GM18867 (cell line): Measurements from ENCODE around the gene KLC4.
"Not testable (repeated sequence)": the region's sequence is repeated elsewhere in the genome, so short reads cannot be mapped to it uniquely, and the experiment has no call there.

Experiments used
- ATAC-seq: cut with Tn5 transposase; IDR thresholded peaks from one replicate; pipeline ENCODE4 v1.9.1; 2021; ENCODE audit warnings: mild to moderate bottlenecking, moderate library complexity; ENCODE audit not compliant: unreplicated experiment

Gene KLC4

DNA sequence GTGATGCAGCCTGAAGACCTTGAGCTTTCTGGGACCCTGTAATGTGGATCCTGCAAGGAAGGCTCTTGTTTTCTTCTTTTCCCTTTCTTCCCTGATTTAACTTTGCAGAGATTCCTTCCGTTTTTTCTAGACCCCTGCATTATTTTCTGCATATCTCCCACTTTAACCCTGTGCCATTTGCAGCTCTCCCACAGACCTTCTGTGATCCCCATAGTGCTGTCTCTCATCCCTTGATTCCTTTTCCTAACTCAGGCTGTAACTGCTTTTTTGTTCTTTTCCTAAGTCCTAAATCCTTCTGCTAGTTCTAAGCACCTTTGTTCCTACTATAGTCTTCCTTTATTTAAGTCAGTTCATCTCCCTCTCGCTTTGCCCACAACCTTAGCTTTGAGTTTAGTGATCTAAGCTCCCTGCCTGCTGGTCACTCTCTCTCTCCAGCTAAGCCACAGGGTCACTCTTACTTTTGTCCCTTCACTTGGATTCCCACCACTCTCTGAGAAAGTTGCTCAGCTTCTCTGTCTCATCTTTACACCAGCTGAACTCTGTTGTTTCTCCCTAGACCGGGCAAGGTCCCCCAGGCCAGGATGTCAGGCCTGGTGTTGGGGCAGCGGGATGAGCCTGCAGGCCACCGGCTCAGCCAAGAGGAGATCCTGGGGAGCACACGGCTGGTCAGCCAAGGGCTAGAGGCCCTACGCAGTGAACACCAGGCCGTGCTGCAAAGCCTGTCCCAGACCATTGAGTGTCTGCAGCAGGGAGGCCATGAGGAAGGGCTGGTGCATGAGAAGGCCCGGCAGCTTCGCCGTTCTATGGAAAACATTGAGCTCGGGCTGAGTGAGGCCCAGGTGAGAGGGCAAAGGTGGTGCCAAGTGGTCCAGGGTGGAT lies 1.6 kb downstream of the KLC4 start:
- ATAC-seq, result no peak

DNA sequence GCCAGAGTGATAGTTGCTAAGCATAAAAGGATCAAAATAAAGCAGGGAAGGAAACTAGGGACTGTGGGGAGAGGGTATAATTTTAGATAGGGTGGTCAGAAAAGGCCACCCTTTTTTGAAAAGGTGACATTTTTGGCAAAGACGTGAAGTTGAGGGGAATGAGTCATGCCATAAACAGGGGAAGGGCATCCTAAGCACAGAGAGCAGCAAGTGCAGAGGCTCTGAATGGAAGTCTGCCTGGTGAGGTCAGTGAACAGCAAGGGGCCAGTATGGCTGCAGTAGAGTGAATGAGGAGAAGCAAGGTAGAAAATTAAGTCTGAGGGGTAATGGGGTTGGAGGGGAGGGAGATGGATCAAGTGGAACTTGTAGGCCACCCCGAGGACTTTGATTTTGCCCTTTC lies 2.4 kb downstream of the KLC4 start:
- ATAC-seq, result no peak

DNA sequence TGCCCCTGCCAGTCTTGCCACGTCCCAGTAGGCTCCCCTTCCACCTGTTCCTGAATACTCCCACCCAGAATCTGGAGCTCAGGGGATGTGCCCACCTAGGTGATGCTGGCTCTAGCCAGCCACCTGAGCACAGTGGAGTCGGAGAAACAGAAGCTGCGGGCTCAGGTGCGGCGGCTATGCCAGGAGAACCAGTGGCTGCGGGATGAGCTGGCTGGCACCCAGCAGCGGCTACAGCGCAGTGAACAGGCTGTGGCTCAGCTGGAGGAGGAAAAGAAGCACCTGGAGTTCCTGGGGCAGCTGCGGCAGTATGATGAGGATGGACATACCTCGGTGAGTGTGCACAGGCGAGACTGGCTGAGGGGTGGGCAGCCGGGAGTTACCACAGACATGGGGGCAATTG lies 3.4 kb downstream of the KLC4 start:
- ATAC-seq, result no peak

DNA sequence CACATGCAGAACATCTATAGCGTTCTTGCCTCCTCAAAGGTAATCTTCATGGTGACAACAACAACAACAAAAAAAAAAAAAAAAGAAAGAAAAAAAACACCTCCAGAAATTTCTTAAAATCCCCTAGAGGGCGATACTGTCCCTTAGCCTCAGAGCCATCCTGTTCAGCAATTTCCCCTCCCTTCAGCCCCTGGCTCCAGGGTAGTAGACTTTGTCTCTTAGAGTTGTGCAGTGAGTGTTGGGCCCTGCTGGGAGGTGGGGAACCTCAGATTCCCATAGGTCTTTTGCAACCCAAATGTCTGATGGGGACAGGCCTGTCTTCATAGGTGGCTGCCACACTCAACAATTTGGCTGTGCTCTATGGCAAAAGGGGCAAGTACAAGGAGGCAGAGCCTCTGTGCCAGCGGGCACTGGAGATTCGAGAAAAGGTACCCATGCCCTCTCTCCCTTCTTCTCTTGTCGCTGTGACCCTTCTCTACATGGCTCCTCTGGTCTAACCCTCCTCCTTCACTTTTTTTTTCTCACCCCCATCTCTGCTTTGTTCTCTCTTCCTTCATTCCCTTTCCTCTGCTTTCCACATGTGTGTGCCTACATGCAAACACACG lies 10.7 kb downstream of the KLC4 start:
- ATAC-seq, result no peak

DNA sequence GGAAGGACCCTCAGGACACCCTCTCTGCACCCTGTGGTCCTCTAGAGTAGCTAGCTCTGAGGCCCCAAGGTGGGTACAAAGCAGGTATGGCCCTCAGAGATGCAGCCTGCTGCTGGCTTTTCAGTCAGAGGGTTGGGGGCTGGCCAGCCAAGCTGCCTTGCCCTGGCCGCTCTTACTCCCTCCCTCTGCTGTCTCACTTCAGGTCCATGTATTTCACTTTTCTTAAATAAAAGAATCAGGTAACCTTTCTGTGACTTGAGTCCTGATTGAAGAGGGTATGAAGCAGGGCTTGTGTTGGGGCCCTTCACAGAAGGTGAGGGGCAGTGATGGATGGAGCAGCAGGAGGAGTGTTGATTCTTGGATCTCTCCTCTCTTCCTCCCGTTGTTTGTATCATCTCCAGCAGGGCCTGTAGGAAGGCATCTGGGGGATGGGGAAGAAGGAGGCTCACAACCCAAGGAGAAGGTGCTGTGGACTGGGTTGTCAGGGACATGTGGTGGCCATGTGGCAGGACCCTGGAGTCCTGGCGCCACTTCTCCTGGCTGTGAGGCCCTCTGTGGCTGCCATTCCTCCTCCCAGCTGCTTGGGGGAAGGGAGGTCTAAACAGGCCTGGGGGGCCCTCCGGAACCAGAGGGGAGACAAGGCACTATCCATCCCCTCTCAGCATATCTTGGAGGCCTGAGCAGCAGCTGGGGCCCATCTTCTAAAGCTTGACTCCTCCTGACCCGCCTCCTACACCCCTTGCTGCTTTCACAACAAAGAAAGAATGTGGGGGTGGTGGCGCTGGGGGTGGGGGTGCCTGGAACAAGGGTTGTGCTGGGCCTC lies 15.6 kb downstream of the KLC4 start:
- ATAC-seq, result no peak

DNA sequence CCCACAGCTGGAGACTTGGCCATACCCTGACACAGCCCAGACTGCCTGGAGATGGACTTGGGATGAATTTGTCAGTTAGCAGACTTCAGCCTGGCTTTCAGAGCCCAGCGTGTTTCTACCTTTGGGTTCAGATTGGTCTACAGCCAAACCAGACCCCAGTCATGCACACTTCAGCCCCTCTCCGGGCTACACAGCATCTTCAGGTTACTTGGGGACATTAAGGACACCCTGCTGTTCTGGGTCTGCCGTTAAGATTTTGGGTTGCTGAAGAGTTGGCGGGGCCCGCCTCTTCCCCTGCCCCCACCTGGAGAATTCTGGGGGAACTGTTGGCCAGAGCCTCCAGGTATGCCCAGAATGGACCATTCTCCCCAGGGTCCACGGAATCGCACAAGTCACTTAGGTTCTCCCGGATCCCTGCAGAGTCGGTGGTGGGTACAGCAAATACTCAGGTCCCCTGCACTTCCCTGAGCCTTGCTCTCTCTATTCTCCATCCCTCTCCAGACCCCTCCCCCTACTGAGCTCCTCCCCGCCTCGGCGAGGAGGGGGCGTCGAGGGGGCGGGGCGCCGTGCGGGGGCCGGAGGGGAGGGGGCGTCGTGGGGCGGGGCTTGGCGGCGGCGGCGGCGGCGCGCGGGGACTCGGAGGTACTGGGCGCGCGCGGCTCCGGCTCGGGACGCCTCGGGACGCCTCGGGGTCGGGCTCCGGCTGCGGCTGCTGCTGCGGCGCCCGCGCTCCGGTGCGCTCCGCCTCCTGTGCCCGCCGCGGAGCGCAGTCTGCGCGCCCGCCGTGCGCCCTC lies 16.4 kb downstream of the KLC4 start, which contains the start of gene PTK7:
PTK7 (plus strand) TSS at position 645 of the 794 bp plus-strand sequence. CDS start 175 bp downstream, outside the sequence.
- ATAC-seq, result no peak

DNA sequence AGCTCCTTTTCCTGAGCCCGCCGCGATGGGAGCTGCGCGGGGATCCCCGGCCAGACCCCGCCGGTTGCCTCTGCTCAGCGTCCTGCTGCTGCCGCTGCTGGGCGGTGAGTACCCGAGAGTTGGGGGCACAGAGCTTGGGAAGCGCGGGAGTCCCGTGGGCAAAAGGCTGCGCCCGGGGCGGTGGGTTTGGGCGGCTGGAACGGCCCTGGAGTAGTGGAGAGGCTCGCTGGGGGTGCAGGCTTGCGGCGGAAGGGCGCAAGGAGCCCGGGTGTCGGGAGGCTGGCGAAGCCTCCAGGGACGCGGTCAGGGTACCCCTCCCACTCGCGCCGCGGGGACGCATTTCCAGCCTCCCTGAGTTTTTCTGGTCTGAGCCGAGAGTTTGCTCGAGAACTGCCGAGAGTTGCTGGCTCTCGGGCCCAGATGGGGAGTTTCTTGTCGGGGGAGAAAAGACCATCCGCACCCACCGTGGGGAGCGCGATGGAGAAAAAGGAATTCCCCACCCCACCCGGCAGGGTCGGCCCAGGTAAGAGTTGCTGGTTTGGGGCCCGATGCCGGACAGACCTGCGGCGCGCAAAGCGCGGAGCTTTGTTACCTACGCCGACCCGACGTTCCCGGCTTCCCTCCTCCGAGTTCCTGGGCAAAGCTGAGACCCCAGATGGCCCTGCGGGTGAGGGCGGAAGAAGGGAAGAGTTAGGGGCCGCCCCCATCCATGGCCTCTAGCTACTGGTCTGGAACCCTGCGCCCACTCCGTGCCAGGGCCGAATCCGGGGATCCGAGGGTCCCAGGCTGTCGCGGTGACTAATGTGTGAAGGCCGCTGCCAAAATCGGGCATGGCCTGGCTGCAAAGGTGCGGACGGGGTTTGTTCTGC lies 17.3 kb downstream of the KLC4 start:
- no peak for ATAC-seq

DNA sequence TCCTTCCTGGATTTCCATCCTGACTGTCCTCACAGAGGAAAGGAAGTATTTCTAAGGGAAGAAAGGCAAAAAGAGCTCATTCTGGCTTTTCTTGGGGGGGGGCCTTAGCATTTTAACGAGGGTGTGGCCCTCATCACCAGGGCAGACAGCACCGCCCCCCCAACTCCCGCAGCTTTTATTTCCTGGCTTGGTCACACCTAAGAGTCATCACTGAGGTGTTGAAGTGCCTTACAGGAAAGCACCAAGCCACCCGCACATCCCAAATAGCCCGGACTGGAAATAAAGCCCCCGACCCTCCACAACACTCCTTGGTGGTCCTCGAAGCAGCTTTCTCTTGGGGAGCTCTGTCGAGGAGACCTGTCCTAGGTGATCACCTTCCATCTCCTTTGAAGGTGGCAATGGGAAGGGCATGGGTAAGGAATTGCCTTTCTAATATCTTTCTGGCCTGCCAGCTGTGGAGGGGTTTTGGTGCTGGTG lies 17.9 kb downstream of the KLC4 start:
- no peak for ATAC-seq

DNA sequence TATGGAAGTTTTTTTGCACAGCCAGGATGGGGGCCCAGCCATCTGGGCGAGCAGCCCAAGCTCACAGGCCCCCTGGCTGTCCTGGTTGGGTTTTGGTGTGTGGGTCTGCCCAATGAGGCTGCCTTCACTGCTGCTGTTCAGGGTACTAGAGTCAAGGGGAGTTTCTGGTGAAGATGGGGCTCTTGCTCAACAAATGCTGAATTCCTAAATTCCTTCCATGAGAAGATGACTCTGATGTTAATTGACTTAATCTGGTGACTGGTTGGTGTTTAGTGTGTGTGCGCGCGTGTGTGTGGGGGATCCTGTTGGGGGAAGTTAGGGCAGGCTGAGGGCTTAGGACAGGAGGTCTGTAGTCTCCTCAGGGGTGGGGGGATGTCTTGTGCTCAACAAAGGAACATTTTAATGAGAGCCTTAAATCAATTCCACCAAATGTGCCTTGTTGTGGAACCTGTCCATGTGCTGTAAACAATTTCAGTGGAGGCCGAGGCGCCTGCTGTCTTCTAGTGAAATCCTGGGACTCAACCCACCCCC lies 18.6 kb downstream of the KLC4 start:
- ATAC-seq, result no peak

DNA sequence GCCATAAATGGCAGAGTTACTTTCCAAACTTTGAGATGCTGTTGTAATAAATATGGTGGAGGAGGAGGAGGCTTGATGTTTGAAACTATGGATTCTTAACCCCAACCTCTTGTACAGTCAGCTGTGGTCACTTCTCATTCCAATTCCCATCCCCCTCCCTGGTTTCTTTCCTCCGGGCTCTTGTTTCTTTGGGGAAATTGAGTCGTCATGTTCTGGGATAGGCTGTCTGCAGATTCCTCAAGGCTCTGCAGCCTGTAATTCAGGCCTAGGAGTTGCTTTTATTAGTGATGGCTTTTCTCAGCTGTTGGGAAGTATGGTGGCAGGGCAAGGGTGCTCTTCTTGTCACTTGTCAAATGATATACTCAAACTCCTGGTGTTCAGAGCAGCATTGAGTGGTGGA lies 19.3 kb downstream of the KLC4 start:
- no peak for ATAC-seq

DNA sequence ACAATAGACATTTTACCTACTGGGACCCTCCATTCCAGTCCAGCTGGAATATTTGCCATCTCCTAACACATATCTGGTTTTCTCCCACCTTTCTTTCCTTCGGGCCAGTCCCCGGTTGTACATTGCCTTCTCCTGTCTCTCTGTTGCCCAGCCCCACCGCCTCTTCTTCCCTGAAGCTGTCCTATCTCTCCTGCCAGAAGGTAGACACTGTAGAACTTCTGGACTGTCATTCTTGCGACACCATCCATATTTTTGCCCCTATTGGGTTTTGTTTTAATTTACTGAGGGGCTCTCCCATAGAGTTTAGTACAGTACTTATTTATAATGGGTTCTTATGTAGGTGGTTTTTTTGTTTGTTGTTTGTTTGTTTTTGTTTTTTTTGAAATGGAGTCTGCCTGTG lies 21.6 kb downstream of the KLC4 start:
- ATAC-seq, result no peak

DNA sequence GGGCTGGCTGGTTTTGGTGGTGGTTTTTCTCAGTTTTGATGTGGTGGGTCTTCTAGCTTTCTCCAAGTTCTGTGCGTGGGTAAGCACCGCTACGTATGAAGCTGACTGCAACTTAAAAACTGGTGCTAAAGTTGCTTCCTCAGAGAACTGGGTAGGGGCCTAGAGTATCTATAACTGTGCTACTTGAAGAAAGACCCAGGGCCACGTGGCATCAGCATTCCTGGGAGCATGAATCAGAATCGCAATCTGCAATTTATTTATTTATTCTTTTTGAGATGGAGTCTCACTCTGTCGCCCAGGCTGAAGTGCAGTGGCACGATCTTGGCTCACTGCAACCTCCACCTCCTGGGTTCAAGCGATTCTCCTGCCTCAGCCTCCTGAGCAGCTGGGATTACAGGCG lies 22.5 kb downstream of the KLC4 start:
- not testable (repeated sequence) for ATAC-seq

DNA sequence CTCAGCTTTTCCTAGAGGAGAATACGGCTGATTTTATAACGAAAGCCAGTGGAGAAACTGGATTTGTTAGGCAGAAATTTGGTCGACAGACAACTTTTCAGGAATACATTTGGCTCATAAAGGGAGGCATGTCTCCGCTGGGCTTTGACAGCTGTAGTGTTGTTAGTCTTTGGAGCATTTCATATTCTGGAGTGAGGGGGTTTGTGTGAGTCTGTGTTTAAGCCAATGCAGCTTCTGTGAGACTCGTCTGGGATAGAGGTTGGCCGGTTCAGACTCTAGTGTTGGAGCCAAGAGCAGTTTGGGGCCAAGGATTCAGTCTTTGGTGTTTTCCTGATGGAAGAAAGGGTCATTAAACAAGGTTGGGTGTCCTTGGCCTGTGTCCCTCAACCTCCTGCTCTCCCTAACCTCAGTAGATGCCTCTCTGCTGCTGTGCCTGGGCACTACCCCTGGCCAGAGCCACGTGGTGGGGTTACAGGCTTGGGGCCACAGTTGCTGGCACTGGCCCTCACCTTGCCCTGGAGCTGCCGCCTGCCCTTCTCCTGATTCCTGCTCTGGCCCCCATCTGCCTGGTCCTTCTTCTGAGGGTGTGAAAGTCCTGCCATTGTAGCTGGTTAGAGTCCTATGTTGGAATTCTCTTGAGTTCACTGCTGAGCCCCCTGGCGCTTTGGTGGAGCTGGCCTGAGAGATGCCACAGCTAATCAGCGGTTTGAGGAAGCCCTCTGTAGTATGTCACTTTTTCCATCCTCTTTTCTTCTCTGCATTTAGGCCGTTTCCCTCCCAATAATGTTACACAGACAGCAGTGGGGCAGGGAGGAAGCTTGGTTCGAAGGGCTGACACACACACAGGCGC lies 23.6 kb downstream of the KLC4 start:
- no peak for ATAC-seq

DNA sequence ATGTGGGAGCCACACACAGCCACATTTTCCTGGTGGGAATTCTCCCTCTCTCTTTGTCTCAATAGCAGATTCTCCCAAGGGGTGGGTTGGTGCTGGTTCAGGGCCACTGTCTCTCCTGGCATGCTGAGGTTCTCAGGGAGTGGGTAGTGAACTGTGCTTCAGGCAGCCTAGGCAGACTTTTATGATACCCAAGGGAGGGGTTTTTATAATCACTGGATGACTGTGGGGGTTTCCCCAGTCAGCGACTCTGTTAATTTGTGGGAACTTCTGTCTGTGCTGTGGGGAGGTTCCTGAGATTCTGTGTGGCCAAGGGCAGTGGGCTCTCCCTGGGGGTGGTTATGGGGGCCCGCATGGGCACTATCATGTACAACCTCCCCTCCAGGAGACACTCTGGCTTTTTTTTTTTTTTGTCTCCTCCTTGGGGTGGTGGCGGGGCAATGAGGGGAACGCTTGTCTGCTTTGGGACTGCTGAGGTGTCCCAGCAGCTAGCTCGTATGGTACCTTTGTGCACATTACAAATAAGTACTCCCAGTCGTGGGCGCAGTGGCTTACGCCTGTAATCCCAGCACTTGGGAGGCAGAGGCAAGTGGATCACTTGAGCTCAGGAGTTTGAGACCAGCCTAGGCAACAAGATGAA lies 26.7 kb downstream of the KLC4 start:
- no peak for ATAC-seq

DNA sequence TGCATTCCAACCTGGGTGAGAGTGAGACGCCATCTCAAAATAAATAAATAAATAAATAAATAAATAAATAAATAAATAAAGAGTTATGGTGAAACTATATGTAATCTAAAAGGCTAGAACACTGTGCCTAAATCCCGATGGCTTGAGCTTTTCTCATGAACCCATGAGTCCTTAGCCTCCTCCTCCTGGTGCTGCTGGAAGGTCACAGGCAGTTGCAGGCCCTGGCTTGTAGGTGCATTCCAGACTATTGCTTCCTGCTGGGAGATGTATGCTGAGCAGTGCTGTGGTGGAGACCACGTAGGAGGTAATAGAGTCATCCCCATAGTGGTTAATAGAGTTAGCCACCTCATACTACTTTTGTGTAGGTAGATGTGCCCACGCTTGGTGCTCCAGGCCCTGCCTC lies 29.2 kb downstream of the KLC4 start:
- no peak for ATAC-seq

DNA sequence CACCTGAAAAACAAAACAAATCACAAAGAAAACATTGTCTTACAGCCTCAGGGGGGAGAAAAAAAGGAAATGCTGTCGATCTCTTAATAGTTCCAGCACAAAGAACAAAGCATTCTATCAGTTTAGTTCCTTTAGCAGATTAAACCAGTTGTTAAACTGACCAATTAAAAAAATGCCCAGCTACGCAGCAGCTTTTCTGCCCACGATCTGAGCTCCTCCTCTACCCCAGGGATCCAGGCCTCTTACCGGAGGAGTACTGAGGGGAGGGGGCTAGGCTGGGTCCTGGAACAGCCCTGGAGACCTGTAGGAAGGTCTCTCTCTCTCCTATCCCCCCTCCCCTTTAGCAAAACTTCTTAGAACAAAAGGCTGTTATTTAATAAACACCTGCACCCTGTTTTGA lies 30.0 kb downstream of the KLC4 start:
- no peak for ATAC-seq

DNA sequence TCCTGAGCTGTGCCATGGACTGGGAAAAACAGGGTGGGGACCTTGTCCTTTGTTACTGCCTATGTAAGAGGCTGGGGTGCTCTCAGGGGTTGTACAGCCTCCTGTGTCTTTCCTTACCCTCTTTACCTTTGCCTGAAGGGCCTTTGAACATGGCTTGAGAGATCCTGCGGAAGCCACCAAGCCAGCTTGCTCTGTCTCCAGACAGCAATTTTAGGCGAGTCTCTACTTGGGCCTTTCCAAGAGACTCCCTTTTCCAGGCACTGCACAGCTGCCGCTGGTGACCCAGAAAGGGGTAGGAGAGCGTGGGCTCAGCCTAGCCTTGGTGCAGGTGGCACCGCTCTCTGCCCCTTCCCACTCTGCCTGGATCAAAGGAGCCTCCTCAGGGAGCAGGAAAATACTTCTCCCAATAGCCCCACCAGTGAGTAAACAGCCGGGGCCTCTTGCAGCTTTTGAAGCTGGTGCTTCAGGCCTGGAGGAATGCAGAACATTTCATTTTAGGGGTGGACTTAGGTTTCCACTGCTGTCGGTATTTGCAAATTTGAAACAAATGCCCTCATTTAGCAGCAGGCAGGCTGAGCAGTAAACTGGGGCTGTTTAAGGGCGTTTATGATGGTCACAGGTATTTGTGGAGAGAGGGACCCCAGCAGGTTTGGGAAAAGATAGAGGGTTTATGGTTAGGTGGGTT lies 30.6 kb downstream of the KLC4 start:
- ATAC-seq, result no peak
